Lower leg skin (tissue), 3 donors: ENCODE data around the gene CENPU.

Experiments
- CTCF ChIP-seq, 3 donors: fragments of 450-650 bp; IDR thresholded peaks; one replicate each; pipeline ENCODE4 v1.5.1; 2016; ENCODE audit warnings: antibody characterized with exemption in 3 of 3, mild to moderate bottlenecking in 3 of 3, moderate library complexity in 2 of 3
- POLR2A ChIP-seq, 2 donors: fragments of 450-650 bp; IDR thresholded peaks; one replicate each; pipeline ENCODE4 v1.6.1; 2016 to 2017; ENCODE audit warnings: antibody characterized with exemption in 2 of 2, mild to moderate bottlenecking in 1 of 2, moderate library complexity in 1 of 2

GRCh38 chr4:184648054-184648312 lies 85.9 kb downstream of the CENPU start:
- TF ChIP-seq POLR2A (IDR thresholded peaks at IDR 0.05): no peak
- no peak for TF ChIP-seq CTCF (IDR thresholded peaks at IDR 0.05)
